Myometrial cell (primary cell): Measurements from ENCODE around the gene PLBD1. TPM values are rescaled to one million over a fixed set of nuclear protein-coding genes. Genes with fewer than 3 reads are reported as not detected.

ENCODE experiments used
- total RNA-seq: library from RNA; depleted of rRNA; stranded (reverse); fragments of >200 nt; gene quantifications from 2 replicates; pipeline ENCODE4 v1.2.3, GENCODE V29; 2015

Gene PLBD1
- total RNA-seq: 5.2 and 7.4 TPM in 2 replicates

GRCh38 chr12:14567351-14568162, at the start of gene PLBD1:
Gene PLBD1 (minus strand): TSS chr12:14567883. CDS start chr12:14567696, 187 bp downstream.

Other genes with a start within 250 kb of the PLBD1 start
- 10.1 and 19.1 TPM in 2 replicates for gene ATF7IP, start 202.2 kb downstream of the PLBD1 start, total RNA-seq
- gene GUCY2C, start 128.7 kb upstream of the PLBD1 start, total RNA-seq: not detected in 2 replicates
- 16.1 and 18.4 TPM in 2 replicates for gene WBP11, start 235.6 kb upstream of the PLBD1 start, total RNA-seq
- 1.4 and 1.9 TPM in 2 replicates for gene C12orf60, start 235.8 kb upstream of the PLBD1 start, total RNA-seq
- not detected in 2 replicates for gene SMCO3, start 246.3 kb upstream of the PLBD1 start, total RNA-seq